GM12891 (cell line): ENCODE data around the gene ATXN7L2.
"Not testable (repeated sequence)": the region's sequence is repeated elsewhere in the genome, so short reads cannot be mapped to it uniquely, and the experiment has no call there.

Experiments used
- POLR2AphosphoS5 ChIP-seq: IDR thresholded peaks from 2 replicates; pipeline ENCODE4 v1.6.1; 2011; ENCODE audit warnings: low read depth, low read length, control low read depth
- TAF1 ChIP-seq: IDR thresholded peaks from 2 replicates; pipeline ENCODE4 v1.6.1; 2011; ENCODE audit warnings: low read depth, low read length, control low read depth

DNA sequence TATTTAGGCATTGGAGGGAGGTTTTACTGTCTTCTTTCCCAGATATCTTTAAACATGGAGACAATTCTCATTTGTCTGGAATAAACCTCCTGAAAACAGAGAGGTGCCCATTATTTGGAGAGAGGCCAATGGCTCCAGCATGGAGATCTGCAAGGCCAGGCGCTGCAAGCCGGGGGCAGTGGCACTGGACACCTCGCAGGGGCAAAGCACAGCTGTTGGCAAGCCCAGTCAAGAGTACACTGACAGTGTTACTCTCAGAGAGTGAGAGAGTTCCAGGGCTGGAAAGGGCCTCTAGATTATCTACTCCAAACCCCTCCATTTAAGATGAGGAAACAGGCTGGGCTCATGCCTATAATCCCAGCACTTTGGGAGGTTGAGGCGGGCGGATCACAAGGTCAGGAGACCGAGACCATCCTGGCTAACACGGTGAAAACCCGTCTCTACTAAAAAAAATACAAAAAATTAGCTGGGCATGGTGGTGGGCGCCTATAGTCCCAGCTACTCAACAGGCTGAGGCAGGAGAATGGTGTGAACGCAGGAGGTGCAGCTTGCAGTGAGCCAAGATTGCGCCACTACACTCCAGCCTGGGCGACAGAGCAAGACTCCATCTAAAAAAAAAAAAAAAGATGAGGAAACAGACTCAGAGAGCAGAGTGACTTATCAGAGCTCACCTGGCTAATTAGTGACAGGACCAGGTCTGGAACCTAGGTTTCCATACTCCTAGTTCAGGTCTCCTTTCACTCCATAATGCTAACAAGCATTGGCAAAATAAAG is 10.2 kb upstream of the ATXN7L2 start:
- TF ChIP-seq POLR2AphosphoS5, TAF1: not testable (repeated sequence)
